Activated naive CD8-positive, alpha-beta T cell (primary cell): ENCODE measurements around the gene CTU2.

Experiments used
- H3K27ac Mint-ChIP-seq: one replicate; pipeline ENCODE4 v1.8.0; 2021; ENCODE audit warnings: mixed read lengths
- H3K27me3 Mint-ChIP-seq: one replicate; pipeline ENCODE4 v1.8.0; 2021; ENCODE audit warnings: mixed read lengths
- H3K36me3 Mint-ChIP-seq: one replicate; pipeline ENCODE4 v1.8.0; 2021; ENCODE audit warnings: mixed read lengths
- H3K4me1 Mint-ChIP-seq: one replicate; pipeline ENCODE4 v1.8.0; 2021; ENCODE audit warnings: low read depth, mixed read lengths
- H3K4me3 Mint-ChIP-seq: one replicate; pipeline ENCODE4 v1.8.0; 2021; ENCODE audit warnings: mild to moderate bottlenecking, mixed read lengths
- H3K9me3 Mint-ChIP-seq: one replicate; pipeline ENCODE4 v1.8.0; 2021; ENCODE audit warnings: low read depth, mixed read lengths

Gene CTU2

DNA sequence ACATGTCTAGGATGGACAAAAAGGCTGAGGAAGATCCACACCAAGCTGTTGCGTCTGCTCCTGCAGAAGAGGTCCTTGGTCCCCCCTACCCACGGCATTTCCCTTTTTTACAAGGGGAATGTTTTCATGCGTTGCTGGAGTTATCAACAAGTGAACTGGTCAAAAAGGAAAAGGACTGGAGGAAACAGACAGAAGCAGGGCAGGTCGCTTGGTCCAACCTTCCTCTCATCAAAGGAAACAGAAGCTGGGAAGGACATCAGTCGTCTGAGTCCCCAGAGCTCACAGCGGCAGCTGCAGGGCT lies 52.6 kb downstream of the CTU2 start:
- no peaks in the 10 kb centered on the region for H3K27me3 Mint-ChIP-seq
- no peak overlapping the region for H3K4me3 Mint-ChIP-seq
- H3K27ac Mint-ChIP-seq = no peak overlapping the region

DNA sequence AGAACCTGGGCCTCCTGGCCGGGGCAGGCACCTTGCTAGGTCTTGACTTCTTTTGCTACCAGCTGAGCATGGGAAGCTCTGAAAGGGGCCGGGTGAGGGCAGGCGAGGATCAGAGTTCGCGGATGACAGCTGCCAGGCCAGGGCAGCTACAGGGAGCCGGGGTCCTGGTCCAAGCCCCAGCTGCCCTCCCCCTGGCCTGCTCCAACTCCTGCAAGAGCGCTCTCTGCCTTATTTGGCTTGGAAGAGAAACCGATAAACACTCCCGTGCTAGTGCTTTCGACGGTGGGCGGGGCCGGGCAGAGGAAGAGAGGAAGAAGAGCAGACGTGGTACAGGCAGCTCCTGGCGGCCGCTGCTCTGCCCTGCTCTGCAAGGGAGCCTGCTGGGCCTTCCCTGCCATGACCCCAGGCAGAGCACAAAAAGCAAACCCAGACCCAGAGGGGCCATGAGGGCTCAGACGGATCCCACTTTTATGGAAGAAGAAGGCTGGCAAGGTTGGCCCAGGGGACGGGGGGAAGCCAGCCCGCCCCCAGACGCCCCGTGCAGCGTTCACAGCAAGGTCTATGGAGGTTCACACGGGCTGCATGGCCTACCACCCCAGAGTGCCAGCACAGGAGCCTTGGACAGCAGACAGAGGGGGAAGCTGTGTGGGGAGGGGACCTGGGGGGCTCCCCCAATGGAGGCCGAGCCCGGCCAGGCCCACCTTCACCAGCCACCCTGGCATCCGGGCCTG lies 53.1 kb downstream of the CTU2 start:
- Mint-ChIP-seq H3K27ac (no peak overlapping the region), H3K9me3 (no peaks in the 10 kb centered on the region), H3K4me1 (peaks cover 9% of the 10 kb centered on the region), H3K36me3 (no peaks in the 10 kb centered on the region), H3K4me3 (no peak overlapping the region), H3K27me3 (no peaks in the 10 kb centered on the region)

More for the DNA sequence above, 52.6 kb downstream of the CTU2 start:
- Mint-ChIP-seq H3K36me3 (no peaks in the 10 kb centered on the region), H3K9me3 (no peaks in the 10 kb centered on the region), H3K4me1 (peaks cover 9% of the 10 kb centered on the region)

DNA sequence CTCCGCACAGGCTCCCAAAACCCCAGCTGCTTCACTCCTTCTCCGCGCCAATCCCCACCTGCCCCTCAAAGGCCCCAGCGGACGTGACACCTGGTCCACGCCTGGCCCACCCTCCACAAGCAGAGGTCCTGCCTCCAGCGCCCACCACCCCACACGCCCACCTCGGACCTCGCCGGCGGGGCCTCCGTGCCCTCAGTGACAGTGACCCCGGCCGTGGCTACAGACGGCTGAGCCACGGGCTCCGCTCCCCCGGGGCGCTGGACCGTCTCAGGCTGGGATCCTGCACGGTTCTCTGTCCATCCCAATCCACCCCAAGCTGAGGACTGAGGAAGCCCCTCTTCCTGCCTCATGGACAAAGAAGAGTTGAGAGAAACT lies 53.7 kb downstream of the CTU2 start:
- Mint-ChIP-seq H3K9me3 (no peaks in the 10 kb centered on the region), H3K27ac (no peak overlapping the region), H3K36me3 (no peaks in the 10 kb centered on the region), H3K27me3 (no peaks in the 10 kb centered on the region), H3K4me1 (peaks cover 9% of the 10 kb centered on the region), H3K4me3 (no peak overlapping the region)

DNA sequence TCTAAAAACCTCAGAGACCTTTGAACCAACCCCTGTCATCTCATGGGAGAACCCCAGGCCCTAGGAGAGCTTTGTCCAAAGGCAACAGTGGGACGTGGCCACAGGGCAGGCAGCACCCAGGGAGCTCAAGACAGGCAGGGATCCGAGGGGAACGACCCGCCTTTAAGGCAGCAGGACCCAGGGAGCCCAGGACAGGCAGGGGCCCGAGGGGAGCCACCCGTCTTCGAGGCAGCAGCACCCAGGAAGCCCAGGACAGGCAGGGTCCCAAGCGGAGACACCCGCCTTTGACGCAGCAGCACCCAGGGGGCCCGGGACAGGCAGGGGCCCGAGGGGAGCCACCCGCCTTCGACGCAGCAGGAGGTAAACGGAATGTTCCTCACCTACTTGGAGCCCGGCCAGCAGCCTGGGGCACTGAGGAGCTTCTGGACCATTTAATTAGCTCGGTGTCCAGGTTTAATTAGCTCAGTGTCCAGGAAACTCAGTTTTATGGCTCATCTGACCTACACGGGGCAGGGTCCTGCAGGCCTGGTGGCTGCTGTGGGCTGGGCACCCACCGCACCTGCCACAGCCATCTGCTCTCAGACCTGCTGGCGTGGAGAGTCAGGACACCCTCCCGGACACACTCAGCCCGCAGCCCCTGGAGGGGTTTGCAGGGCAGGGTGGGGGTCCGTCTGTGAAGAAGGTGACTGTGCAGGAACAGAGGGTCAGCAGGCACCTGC lies 54.3 kb downstream of the CTU2 start:
- H3K9me3 Mint-ChIP-seq = no peaks in the 10 kb centered on the region
- no peaks in the 10 kb centered on the region for H3K27me3 Mint-ChIP-seq
- no peaks in the 10 kb centered on the region for H3K36me3 Mint-ChIP-seq
- no peak overlapping the region for H3K4me3 Mint-ChIP-seq
- peaks cover 7% of the 10 kb centered on the region for H3K4me1 Mint-ChIP-seq
- H3K27ac Mint-ChIP-seq = no peak overlapping the region

DNA sequence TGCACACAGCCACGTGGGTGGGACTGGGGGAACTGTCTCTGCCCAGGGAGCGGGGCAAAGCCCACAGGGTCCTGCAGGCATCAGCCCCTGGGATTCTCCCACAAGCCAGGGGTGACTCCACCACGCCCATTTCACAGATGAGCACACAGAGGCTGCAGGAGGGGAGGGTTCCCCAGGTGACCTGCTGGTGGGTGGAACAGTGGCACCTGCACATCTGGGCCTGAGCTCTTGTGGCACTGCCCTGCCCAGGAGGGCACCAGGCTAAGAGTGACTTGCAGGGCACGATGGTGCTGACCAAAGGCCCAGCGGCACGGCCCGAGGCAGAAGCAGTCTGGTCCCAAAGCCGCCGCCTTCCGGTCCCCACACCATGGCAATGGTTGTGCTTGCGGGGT lies 54.8 kb downstream of the CTU2 start:
- H3K27me3 Mint-ChIP-seq = no peaks in the 10 kb centered on the region
- H3K4me3 Mint-ChIP-seq = no peak overlapping the region
- no peak overlapping the region for H3K27ac Mint-ChIP-seq
- peaks cover 10% of the 10 kb centered on the region for H3K4me1 Mint-ChIP-seq
- no peaks in the 10 kb centered on the region for H3K36me3 Mint-ChIP-seq
- H3K9me3 Mint-ChIP-seq = no peaks in the 10 kb centered on the region

DNA sequence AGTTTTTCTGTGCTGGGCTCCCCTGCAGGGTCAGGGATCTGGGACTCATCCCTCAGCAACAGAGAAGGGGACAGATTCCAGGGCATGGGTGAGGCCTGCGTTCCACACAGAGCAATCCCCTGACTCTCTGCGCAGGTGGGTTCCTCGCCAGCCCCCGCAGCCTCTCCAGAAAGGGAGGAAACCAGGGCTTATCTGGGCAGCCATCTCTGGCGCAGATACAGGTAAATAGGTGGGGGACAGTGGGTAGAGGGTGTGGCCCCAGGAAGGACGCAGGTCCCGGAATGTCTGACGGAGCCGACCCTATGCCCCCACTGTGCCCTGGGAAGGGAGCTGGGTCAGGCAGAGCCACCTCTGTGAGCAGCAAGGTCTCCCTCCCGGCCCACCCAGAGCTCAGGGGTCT lies 55.5 kb downstream of the CTU2 start:
- Mint-ChIP-seq H3K36me3 (no peaks in the 10 kb centered on the region), H3K4me1 (peaks cover 11% of the 10 kb centered on the region), H3K27me3 (no peaks in the 10 kb centered on the region), H3K9me3 (no peaks in the 10 kb centered on the region), H3K4me3 (no peak overlapping the region), H3K27ac (no peak overlapping the region)

DNA sequence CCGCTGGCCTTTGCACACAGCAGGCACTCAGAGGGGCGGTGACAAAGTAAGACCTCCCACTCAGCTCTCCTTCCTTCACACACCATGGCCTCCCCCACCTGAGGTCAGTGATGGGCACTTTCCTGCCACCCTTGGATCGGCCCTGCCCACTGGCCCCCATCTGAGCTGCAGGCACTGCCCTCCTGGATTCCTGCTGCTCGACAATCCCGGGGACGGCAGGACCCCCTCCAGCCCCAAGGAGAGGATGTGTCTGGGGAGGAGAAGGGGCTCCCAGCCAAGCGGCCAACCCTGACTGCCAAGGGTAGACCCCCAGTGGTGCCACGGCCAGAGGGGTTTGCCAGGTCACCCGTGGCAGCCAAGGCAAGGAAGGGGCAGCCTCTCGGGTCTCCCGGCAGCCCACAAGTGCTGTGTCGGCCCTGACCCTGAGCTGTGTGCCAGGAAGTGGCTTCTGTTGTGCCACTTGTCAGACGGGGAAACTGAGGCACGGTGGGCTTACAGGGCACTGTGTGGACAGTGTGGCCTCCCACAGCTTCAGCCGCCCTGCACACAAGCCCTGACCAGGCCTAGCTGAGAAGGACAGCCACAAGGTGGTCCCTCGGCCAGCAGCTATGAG lies 56.1 kb downstream of the CTU2 start:
- Mint-ChIP-seq H3K36me3 (no peaks in the 10 kb centered on the region), H3K4me1 (peaks cover 15% of the 10 kb centered on the region), H3K9me3 (no peaks in the 10 kb centered on the region), H3K4me3 (no peak overlapping the region), H3K27me3 (no peaks in the 10 kb centered on the region), H3K27ac (no peak overlapping the region)

DNA sequence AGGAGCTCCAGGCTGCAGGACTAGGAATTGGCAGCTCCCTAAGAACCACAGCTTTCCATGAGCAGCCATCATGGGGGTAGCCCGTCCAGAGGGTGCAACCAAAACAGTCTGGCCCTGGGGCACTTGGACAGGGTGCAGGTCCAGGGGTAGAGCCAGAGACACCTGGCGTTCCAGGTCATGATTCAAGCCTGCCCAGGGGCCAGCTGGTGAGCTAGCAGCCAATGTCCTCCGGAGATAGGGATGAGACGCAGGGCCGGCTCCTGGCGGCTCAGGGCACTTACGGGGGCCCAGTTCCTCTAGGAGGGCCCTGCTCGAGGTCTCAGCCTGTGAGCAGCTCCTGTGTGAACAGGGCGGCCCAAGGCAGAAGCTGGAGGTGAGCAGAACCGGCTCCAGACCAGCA lies 56.6 kb downstream of the CTU2 start:
- H3K4me1 Mint-ChIP-seq = peaks cover 16% of the 10 kb centered on the region
- H3K9me3 Mint-ChIP-seq = no peaks in the 10 kb centered on the region
- no peaks in the 10 kb centered on the region for H3K36me3 Mint-ChIP-seq
- no peaks in the 10 kb centered on the region for H3K27me3 Mint-ChIP-seq
- H3K4me3 Mint-ChIP-seq = no peak overlapping the region
- H3K27ac Mint-ChIP-seq = no peak overlapping the region

DNA sequence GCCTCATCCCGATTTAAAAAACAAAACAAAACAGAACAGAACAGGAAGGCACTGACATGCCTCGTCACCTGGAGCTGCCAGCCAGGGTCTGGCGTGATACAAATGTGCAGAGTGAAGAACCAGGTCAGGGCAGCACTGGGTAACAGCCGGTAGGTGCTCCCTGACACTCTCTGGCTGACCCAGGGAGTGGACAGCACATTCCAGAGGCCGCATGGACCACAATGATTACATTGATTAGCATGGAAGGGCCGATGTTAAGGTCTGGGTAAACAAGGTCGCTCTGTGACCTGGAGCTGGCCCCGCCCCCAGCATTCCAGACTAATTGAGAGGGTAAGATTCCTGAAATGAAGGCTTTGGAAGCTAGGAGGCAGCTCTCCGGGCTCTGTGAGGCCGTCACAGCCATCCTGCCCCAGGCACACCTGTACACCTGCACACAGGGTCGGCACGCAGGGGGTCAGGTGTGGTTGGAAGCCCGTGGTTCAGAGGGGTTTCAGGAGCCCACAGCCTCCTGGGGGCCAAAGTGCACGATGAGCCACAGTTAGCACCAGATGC lies 57.3 kb downstream of the CTU2 start:
- Mint-ChIP-seq H3K4me1 (peaks cover 16% of the 10 kb centered on the region), H3K27me3 (no peaks in the 10 kb centered on the region), H3K36me3 (no peaks in the 10 kb centered on the region), H3K27ac (peak overlapping the region; percentile 59), H3K9me3 (no peaks in the 10 kb centered on the region), H3K4me3 (no peak overlapping the region)

DNA sequence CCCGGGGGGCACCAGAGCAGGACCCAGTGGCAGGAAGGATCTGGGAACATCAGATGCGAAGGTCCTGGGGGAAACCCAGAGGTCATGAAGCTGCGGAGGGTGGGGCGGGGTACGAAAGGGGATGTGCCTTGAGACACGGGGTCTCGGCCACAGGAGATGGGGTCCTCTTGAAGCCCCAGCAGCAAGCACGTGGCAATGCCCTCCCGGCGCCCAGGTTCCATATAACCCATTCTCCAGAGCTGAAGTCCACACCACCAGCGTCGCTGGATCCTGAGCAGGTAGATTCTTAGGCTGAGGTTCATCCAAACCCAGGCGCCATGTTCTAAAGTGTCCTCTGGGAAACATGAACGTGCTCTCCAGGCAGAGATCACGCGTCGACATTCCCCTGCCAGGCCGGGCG lies 57.8 kb downstream of the CTU2 start:
- H3K27ac Mint-ChIP-seq = no peak overlapping the region
- H3K4me3 Mint-ChIP-seq = no peak overlapping the region
- H3K4me1 Mint-ChIP-seq = peaks cover 16% of the 10 kb centered on the region
- no peaks in the 10 kb centered on the region for H3K27me3 Mint-ChIP-seq
- H3K36me3 Mint-ChIP-seq = no peaks in the 10 kb centered on the region
- no peaks in the 10 kb centered on the region for H3K9me3 Mint-ChIP-seq

DNA sequence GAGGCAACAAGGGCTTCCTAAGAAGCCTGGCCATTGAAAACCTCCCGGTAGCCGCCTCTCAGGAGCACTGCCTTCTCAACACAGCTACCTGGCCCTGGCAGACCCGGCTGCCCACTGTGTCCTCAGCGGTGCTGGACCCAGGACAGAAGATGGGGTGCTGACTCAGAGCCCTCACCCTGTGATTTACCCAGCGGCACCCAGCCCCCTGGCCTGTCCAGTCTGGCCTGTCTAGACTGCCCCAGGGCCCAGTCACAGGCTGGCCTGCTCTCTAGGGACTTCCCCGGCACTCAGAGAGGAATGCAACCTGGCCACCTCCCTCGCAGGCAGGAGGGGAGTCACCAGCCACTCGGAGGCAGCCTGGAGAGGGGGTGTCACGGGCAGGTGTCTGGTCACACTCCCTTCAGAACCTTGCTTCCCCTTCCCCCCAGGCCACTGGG lies 58.6 kb downstream of the CTU2 start:
- H3K27ac Mint-ChIP-seq = no peak overlapping the region
- peaks cover 18% of the 10 kb centered on the region for H3K4me1 Mint-ChIP-seq

More for the DNA sequence above, 58.6 kb downstream of the CTU2 start:
- H3K36me3 Mint-ChIP-seq = no peaks in the 10 kb centered on the region
- no peak overlapping the region for H3K4me3 Mint-ChIP-seq
- H3K27me3 Mint-ChIP-seq = no peaks in the 10 kb centered on the region
- no peaks in the 10 kb centered on the region for H3K9me3 Mint-ChIP-seq
